GM12872 (cell line): ENCODE results near the gene CTXN1.

Source experiments
- TF ChIP-seq, protein P1 (sequence below): IDR thresholded peaks from 3 replicates; pipeline ENCODE4 v1.5.1; 2011; ENCODE audit warnings: low read depth, mild to moderate bottlenecking, low read length, moderate library complexity; ENCODE audit not compliant: insufficient read depth

The CTXN1 gene

DNA sequence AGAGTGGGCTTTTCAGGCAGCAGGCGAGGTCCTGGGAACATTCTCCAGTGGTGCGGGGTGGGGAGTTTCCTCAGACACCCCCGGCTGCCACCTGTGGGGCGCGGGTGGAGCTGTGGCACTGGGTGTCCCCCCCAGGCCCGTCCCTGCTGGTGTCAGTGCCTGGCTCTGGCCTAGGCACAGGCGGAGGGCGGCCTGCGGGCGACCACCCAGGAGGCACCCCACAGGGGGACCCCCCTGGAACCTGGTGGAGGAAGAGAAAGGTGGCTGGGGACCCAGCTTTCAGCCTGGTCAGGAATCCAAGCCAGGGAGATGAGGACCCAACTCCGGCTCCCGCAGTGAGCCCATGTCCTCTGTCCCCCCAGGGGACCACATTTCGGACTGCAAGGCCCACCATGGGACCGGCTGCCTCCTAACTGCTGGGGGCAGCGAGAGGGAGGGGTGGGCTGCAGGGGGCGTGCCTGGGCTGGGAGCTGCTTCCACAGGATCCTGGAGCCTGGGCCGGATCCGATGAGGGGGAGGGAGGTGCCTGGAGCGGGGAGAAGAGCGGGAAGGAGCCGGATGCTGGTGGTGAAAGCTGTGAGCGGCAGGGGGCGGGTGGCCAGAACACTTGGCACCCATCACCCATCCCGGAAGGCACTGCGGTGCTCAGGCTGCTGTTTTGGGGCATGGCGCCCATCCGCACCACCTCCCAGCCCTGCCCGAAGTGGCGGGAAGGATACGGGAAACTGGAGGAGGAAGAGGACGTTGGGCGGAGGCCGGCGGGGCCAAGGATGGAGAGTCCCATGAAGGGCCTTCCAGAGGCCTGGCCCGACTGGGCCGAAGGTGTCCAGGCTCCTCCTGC lies 5.5 kb upstream of the CTXN1 start:
- TF ChIP-seq, protein P1, sequence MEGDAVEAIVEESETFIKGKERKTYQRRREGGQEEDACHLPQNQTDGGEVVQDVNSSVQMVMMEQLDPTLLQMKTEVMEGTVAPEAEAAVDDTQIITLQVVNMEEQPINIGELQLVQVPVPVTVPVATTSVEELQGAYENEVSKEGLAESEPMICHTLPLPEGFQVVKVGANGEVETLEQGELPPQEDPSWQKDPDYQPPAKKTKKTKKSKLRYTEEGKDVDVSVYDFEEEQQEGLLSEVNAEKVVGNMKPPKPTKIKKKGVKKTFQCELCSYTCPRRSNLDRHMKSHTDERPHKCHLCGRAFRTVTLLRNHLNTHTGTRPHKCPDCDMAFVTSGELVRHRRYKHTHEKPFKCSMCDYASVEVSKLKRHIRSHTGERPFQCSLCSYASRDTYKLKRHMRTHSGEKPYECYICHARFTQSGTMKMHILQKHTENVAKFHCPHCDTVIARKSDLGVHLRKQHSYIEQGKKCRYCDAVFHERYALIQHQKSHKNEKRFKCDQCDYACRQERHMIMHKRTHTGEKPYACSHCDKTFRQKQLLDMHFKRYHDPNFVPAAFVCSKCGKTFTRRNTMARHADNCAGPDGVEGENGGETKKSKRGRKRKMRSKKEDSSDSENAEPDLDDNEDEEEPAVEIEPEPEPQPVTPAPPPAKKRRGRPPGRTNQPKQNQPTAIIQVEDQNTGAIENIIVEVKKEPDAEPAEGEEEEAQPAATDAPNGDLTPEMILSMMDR = no peak

DNA sequence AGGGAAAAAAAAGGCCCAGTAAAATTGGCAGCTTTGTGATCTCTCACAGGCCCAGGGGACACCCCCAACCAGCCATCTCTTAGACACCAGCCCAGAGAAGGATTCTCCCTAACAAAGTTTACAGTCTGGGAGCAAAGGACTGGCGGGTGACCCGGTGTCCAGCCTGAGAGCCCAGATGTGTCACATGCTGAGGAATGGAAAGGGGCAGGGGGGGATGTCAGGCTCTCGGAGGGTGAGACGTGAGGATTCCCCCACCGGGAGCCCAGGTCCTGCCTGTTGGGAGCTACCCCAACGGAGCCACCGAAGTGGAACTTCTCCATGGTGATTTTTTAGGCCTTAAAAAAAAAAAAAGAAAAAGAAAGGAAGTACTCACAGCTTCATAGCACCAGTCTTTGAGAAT lies 4.8 kb upstream of the CTXN1 start:
- TF ChIP-seq, protein P1 = no peak

DNA sequence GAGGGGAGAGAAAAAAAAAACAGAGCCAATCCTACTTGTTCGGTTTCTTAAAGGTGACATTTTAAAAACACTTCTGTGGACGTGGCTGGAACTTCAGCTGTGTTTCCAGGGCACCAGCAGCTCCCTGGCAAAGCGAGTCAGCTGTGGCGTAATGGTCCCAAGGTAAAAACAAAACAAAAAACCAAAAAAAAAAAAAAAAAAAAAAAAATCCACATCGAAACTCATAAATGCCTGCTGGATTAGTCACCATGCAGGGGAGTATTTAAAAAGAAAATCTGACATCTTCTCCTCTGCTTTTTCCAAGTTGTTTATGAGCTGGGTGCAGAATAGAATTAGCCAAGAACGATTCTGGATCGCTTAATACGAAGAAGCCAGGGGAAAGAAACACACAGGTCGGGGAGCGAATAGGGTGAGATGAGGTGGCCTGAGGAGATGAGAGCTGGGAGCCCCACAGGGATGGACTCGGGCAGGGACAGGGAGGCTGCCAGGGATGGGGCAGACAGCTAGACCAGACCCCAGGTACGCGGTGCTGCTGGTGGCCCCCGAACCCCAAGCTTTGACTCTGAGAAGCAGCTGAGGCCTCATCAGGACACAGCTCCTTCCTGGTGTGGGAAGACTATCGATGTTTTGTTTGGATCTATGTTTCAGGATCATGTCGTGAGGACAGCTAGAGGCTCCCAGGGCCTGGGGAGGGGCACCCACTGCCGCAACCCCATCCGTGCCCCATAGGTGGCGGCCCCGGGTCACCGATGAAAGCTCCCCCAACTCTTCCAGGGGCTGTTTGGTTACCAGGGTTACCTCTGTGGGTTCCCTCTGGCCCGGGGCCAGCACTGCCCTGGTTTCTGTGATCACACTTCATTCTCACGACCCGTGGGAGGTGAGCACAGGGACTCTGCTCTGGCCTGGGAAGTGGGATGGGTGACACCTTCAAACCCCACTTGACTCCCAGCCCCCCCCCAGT lies 3.1 kb upstream of the CTXN1 start:
- TF ChIP-seq, protein P1 = peak; percentile 65

DNA sequence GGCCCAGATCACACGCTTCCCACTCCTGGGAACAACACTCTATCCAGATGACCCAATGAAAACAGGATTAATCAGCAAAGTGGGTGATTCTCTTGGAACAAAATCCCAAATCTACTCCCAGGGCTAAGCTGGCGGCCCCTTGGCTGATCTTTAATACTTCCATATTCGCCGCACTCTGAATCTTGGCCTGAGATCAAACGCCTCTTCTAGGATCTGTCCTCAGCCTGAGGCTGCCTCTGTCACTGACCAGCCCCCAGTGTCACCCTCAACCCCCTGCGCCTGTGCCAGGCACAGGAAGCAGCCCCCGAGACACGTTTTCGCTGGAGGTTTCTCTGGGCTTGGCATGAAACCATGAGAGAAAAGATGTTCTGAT lies 2.4 kb upstream of the CTXN1 start:
- TF ChIP-seq, protein P1 = no peak

DNA sequence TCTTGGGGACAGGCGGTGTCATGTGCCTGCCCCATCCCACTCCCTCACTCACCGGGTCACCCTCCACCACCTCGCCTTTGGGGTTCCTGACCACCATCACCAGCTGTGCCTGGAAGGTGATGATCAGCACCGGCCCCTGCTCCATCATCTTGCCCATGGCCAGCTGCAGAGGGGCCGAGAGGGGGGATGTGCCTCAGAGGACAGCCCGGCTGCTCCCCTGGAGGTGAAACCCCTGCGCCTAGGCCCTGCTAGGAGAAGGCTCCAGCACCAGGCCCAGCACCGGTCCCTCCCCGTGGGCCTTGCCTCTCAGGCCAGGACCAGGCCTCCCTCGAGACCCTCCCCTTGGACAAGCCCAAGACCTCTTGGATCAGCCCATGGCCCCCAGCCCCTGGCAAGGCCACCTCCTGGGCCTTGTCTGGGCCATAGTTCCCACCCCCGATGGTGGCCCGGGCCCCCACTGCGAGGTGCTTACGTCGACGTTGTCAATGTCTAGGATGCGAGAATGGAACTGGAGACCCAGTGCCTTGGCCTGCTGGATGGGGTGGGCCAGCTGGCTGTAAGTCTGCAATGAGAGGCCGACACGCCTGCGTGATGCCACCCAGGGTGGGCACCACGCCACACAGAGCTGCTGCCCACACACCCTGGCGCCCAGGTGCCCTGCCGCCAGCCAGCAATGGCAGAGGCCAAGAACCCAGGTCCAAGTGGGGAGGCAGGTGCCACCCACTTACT lies 1.8 kb upstream of the CTXN1 start:
- TF ChIP-seq, protein P1 = no peak

DNA sequence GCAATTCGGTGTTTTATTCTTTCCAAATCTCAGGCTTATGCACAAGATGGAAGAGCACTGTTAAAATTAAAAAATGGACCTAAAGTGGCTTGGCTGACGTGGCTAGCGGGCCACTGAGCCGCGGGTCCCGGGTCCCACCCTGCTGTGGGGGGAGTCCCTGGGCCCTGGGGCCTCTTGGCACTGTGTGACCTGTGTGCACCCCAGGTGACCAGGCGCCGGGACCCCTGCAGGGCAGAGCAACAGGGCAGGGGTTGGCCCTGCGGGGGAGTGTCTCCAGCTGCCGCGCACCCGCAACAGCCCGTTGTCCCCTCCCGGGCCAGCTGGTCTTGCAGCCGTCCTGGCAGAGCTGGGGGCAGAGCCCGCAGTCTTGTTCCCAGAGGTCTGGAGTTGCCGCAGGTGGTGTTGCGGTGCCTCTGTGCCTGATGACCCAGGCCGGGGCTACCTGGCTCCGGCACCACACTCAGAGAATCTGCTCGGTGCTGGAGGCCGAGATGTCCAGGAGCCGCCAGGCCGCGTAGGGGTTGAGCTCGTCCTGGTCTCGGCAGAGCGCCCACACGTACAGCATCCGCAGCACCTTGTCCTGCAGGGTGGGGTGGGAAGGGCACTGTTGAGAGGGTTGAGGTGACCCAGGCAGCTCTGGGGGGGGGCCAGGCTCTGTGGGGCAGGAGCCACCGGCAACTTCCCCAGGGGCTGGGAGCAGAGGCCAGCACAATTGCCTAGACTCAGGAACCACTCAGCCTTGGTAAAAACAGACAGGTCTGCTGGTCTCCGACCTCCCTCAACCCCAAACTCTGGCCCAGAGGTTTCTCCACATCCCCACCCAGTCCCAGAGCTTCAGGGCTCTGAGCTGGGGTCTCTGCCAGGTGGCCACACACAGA lies 1.0 kb upstream of the CTXN1 start:
- TF ChIP-seq, protein P1 = no peak
